ENCODE data around the gene AKT3.
"Not testable (repeated sequence)": the region's sequence is repeated elsewhere in the genome, so short reads cannot be mapped to it uniquely, and the experiment has no call there.

AKT3 gene

GRCh38 chr1:243845888-243846287, 4.2 kb downstream of the AKT3 start:
- DNase-seq (ENCODE audit: insufficient read length, low spot score), result no peak
- no peak for FAIRE-seq
- TF ChIP-seq TAF1 (IDR thresholded peaks at IDR 0.05; ENCODE audit: low read depth, low read length) (no peak), PAX5 (IDR thresholded peaks at IDR 0.05; ENCODE audit: insufficient read depth, low read length, severe bottlenecking) (no peak), POU2F2 (IDR thresholded peaks at IDR 0.05; ENCODE audit: low read depth, low read length) (no peak), POLR2AphosphoS5 (IDR thresholded peaks at IDR 0.05; ENCODE audit: low read depth, low read length) (no peak), SPI1 (IDR thresholded peaks at IDR 0.05; ENCODE audit: low read depth, low read length) (no peak), POLR2A (IDR thresholded peaks at IDR 0.05; ENCODE audit: low read depth, low read length) (no peak)

- no peak for FAIRE-seq
- TF ChIP-seq SPI1 (IDR thresholded peaks at IDR 0.05; ENCODE audit: low read depth, low read length), result no peak
- no peak for TF ChIP-seq PAX5 (IDR thresholded peaks at IDR 0.05; ENCODE audit: insufficient read depth, low read length, severe bottlenecking)
- TF ChIP-seq POU2F2 (IDR thresholded peaks at IDR 0.05; ENCODE audit: low read depth, low read length), result no peak
- TF ChIP-seq POLR2A (IDR thresholded peaks at IDR 0.05; ENCODE audit: low read depth, low read length), result no peak
- TF ChIP-seq POLR2AphosphoS5 (IDR thresholded peaks at IDR 0.05; ENCODE audit: low read depth, low read length), result no peak
- no peak for TF ChIP-seq TAF1 (IDR thresholded peaks at IDR 0.05; ENCODE audit: low read depth, low read length)
These were observed 5.9 kb downstream of the AKT3 start for GRCh38 chr1:243844186-243844585.

DNA sequence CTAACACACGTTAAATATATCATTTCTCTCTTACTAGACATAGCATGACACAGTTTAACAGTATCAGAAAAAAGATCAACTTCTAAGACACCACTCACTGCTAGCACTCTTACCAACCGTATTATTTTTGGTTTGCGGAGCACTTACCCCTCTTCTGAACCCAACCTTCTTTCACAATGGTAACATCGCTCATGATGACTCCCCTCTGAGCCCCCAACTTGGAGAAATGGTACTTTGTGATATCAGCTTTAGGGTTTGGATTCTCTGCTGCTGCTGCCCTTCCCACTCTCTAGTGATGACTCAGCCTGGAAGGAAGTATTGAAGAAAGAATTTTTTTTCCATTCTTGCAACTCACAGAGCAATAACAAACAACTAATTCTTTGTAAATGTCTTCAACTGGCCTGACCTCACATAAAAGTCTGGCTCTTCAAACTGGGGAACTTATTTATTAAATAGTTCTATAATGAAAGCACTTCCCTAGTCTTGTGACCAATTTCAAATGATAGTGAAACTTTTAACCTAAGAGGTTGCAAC, 7.0 kb downstream of the AKT3 start:
- TF ChIP-seq SPI1 (IDR thresholded peaks at IDR 0.05; ENCODE audit: low read depth, low read length), result no peak
- TF ChIP-seq POLR2AphosphoS5 (IDR thresholded peaks at IDR 0.05; ENCODE audit: low read depth, low read length), result no peak
- no peak for TF ChIP-seq PAX5 (IDR thresholded peaks at IDR 0.05; ENCODE audit: insufficient read depth, low read length, severe bottlenecking)
- no peak for TF ChIP-seq POLR2A (IDR thresholded peaks at IDR 0.05; ENCODE audit: low read depth, low read length)
- TF ChIP-seq TAF1 (IDR thresholded peaks at IDR 0.05; ENCODE audit: low read depth, low read length), result no peak
- no peak for TF ChIP-seq POU2F2 (IDR thresholded peaks at IDR 0.05; ENCODE audit: low read depth, low read length)
- FAIRE-seq, result no peak
- DNase-seq (ENCODE audit: insufficient read length, low spot score), result no peak

More at GRCh38 chr1:243844186-243844585, 5.9 kb downstream of the AKT3 start:
- DNase-seq (ENCODE audit: insufficient read length, low spot score), result no peak

DNA sequence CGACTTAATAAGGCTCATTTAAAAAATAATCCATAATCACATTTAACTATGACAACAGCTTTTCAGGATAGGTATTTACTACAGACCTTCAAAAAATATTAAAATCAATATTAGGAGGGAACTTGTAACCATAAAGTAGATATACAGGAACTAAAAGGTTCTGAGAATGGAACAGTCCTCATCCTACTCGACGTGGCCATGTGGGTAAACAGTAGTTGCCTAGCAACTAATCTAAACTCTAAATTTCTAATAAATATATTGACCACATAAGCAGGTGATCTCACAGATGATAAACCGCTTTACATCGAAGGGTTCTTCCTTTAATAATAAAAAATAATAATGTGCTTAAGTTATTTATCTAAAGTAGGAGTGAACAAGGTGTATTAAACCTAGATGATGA, 7.9 kb downstream of the AKT3 start:
- no peak for DNase-seq (ENCODE audit: insufficient read length, low spot score)
- no peak for TF ChIP-seq POLR2A (IDR thresholded peaks at IDR 0.05; ENCODE audit: low read depth, low read length)
- TF ChIP-seq PAX5 (IDR thresholded peaks at IDR 0.05; ENCODE audit: insufficient read depth, low read length, severe bottlenecking), result no peak
- TF ChIP-seq POLR2AphosphoS5 (IDR thresholded peaks at IDR 0.05; ENCODE audit: low read depth, low read length), result no peak
- no peak for TF ChIP-seq SPI1 (IDR thresholded peaks at IDR 0.05; ENCODE audit: low read depth, low read length)
- TF ChIP-seq POU2F2 (IDR thresholded peaks at IDR 0.05; ENCODE audit: low read depth, low read length), result no peak
- no peak for TF ChIP-seq TAF1 (IDR thresholded peaks at IDR 0.05; ENCODE audit: low read depth, low read length)
- no peak for FAIRE-seq

GRCh38 chr1:243841507-243841906, 8.5 kb downstream of the AKT3 start:
- DNase-seq (ENCODE audit: insufficient read length, low spot score) (no peak), FAIRE-seq (no peak)
- TF ChIP-seq PAX5 (IDR thresholded peaks at IDR 0.05; ENCODE audit: insufficient read depth, low read length, severe bottlenecking) (no peak), TAF1 (IDR thresholded peaks at IDR 0.05; ENCODE audit: low read depth, low read length) (no peak), POLR2A (IDR thresholded peaks at IDR 0.05; ENCODE audit: low read depth, low read length) (no peak), POU2F2 (IDR thresholded peaks at IDR 0.05; ENCODE audit: low read depth, low read length) (no peak), POLR2AphosphoS5 (IDR thresholded peaks at IDR 0.05; ENCODE audit: low read depth, low read length) (no peak)

DNA sequence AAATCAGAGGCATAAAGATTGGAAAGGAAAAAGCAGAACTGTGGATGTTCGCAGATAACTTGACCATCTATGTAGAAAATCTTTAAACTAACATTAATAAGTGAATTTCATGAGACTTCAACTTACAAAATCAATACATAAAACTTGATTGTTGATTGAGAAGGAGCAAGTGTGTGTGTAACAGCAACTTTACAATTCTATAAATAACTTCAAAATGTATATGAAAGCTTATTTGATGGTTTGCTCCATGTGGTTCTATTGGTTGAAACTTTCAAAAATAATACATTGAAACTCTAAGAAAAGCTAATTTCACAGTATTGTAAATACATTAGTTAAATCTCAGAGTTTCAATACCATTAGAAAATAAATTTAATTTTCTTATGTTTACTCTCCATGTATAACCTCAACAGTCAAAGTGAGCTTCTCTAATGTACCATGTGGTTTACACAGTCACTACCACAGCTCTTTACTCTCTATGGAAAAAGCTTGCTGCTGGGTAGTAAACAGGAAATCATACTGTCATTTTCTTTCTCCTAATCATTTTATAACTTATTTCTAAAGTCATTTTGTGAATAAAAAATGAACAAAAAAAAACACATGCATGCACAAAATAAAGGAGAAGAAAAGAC, 12.0 kb downstream of the AKT3 start:
- no peak for FAIRE-seq
- DNase-seq (ENCODE audit: insufficient read length, low spot score), result no peak
- TF ChIP-seq POLR2A (IDR thresholded peaks at IDR 0.05; ENCODE audit: low read depth, low read length), result no peak
- no peak for TF ChIP-seq POLR2AphosphoS5 (IDR thresholded peaks at IDR 0.05; ENCODE audit: low read depth, low read length)
- no peak for TF ChIP-seq TAF1 (IDR thresholded peaks at IDR 0.05; ENCODE audit: low read depth, low read length)
- TF ChIP-seq SPI1 (IDR thresholded peaks at IDR 0.05; ENCODE audit: low read depth, low read length), result no peak
- no peak for TF ChIP-seq PAX5 (IDR thresholded peaks at IDR 0.05; ENCODE audit: insufficient read depth, low read length, severe bottlenecking)
- TF ChIP-seq POU2F2 (IDR thresholded peaks at IDR 0.05; ENCODE audit: low read depth, low read length), result no peak

- TF ChIP-seq POLR2AphosphoS5 (IDR thresholded peaks at IDR 0.05; ENCODE audit: low read depth, low read length) (no peak), TAF1 (IDR thresholded peaks at IDR 0.05; ENCODE audit: low read depth, low read length) (no peak), POLR2A (IDR thresholded peaks at IDR 0.05; ENCODE audit: low read depth, low read length) (no peak), POU2F2 (IDR thresholded peaks at IDR 0.05; ENCODE audit: low read depth, low read length) (no peak), PAX5 (IDR thresholded peaks at IDR 0.05; ENCODE audit: insufficient read depth, low read length, severe bottlenecking) (no peak)
- no peak for FAIRE-seq
- DNase-seq (ENCODE audit: insufficient read length, low spot score), result no peak
These were observed 15.9 kb downstream of the AKT3 start for GRCh38 chr1:243834130-243834529.

- no peak for FAIRE-seq
These were observed 18.6 kb downstream of the AKT3 start for GRCh38 chr1:243831463-243831862.

GRCh38 chr1:243827206-243827605, 22.8 kb downstream of the AKT3 start:
- DNase-seq (ENCODE audit: insufficient read length, low spot score) (no peak), FAIRE-seq (no peak)
- TF ChIP-seq PAX5 (IDR thresholded peaks at IDR 0.05; ENCODE audit: insufficient read depth, low read length, severe bottlenecking), result no peak
- TF ChIP-seq POU2F2 (IDR thresholded peaks at IDR 0.05; ENCODE audit: low read depth, low read length), result no peak
- no peak for TF ChIP-seq POLR2A (IDR thresholded peaks at IDR 0.05; ENCODE audit: low read depth, low read length)
- no peak for TF ChIP-seq SPI1 (IDR thresholded peaks at IDR 0.05; ENCODE audit: low read depth, low read length)

More at GRCh38 chr1:243831463-243831862, 18.6 kb downstream of the AKT3 start:
- no peak for DNase-seq (ENCODE audit: insufficient read length, low spot score)
- no peak for TF ChIP-seq TAF1 (IDR thresholded peaks at IDR 0.05; ENCODE audit: low read depth, low read length)
- TF ChIP-seq POLR2A (IDR thresholded peaks at IDR 0.05; ENCODE audit: low read depth, low read length), result no peak
- no peak for TF ChIP-seq PAX5 (IDR thresholded peaks at IDR 0.05; ENCODE audit: insufficient read depth, low read length, severe bottlenecking)
- TF ChIP-seq POLR2AphosphoS5 (IDR thresholded peaks at IDR 0.05; ENCODE audit: low read depth, low read length), result no peak
- no peak for TF ChIP-seq SPI1 (IDR thresholded peaks at IDR 0.05; ENCODE audit: low read depth, low read length)

GRCh38 chr1:243824907-243825306, 25.1 kb downstream of the AKT3 start:
- FAIRE-seq, result not testable (repeated sequence)

More at GRCh38 chr1:243824907-243825306, 25.1 kb downstream of the AKT3 start:
- DNase-seq (ENCODE audit: insufficient read length, low spot score), result not testable (repeated sequence)

Data from GM12891 (cell line).